Measurements from ENCODE around the gene HDAC11. TPM values are rescaled to one million over a fixed set of nuclear protein-coding genes. Genes with fewer than 3 reads are reported as not detected.

The HDAC11 gene
- total RNA-seq, 2 donors from 2014 or later, result 19.4 to 26.9 TPM

DNA sequence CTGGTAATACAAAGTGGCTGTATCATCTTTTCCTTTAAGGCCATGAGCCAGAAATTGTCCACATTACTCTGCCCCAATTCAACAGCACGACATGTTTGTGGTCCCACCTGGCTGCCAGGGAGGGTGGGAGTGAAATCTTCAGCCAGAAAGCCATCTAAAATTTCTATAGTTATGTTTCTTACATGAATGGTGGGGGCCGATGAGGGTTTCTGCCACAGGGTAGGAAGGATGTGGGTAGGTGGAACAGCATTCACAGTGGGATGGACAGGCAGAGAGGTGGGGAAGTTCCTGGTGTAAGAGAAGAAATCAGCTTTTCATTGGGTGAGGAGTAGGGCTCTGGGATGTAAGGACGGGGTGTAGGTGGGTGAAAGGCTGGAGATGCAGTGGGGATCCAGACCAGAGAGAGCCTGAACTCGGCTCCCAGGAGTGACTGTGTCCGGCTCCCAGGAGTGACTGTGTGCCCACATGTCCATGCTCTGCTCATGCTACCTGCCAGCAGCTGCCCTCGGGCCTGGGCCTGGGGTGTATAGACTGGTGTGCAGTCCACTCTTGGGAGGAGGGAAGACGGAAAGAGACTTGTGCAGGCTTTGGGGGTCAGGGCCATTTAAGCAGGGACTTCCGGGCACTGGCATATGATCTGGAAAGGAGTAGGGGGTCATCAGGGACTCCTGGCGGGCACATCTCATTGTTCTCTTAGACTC is 65.0 kb downstream of the HDAC11 start:
- H3K27me3 ChIP-seq (replicated peaks; ENCODE audit: insufficient read depth), result no peaks in the 10 kb centered on the region
- intact Hi-C loops (cut with DNase I), result no loop called here
- H3K27ac ChIP-seq, result no peak overlapping the region
- H3K36me3 ChIP-seq, result no peaks in the 10 kb centered on the region
- no peak for TF ChIP-seq POLR2A (IDR thresholded peaks at IDR 0.05)
- no peak for TF ChIP-seq POLR2AphosphoS5 (IDR thresholded peaks at IDR 0.05)
- TF ChIP-seq, protein P1, sequence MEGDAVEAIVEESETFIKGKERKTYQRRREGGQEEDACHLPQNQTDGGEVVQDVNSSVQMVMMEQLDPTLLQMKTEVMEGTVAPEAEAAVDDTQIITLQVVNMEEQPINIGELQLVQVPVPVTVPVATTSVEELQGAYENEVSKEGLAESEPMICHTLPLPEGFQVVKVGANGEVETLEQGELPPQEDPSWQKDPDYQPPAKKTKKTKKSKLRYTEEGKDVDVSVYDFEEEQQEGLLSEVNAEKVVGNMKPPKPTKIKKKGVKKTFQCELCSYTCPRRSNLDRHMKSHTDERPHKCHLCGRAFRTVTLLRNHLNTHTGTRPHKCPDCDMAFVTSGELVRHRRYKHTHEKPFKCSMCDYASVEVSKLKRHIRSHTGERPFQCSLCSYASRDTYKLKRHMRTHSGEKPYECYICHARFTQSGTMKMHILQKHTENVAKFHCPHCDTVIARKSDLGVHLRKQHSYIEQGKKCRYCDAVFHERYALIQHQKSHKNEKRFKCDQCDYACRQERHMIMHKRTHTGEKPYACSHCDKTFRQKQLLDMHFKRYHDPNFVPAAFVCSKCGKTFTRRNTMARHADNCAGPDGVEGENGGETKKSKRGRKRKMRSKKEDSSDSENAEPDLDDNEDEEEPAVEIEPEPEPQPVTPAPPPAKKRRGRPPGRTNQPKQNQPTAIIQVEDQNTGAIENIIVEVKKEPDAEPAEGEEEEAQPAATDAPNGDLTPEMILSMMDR (IDR thresholded peaks at IDR 0.05), result no peak
- 64% methylated on average over 9 of the region's 9 CpGs for WGBS
- H3K4me3 ChIP-seq, result no peak overlapping the region
- DNase-seq (ENCODE audit: low spot score), result no peak
- H3K9me3 ChIP-seq, result no peaks in the 10 kb centered on the region
- no peaks in the 10 kb centered on the region for H3K4me1 ChIP-seq (replicated peaks)

DNA sequence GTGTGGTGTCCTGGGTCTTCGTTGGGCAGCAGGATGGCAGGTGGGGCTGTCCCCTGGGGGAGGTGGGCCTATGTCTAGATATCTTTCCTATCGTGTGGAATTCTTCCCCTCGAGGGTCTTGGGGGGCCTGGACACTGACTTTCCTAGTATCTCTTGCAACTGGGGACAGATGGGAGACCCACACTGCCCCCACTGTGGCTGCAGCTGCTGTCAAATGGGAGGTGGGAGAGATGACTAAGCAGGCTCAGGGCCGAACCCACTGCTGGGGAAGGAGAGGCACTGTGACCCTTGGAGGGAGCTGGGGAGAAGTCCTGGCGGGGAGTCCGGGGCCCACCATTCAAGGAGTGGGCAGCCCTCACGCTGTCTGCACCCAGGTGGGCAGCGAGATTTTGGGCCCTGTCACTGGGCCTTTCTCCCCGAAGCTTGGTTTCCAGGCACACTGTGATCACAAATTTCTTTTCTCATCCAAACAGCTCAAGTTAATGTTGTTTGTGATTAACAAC is 65.9 kb downstream of the HDAC11 start:
- no peak for DNase-seq (ENCODE audit: low spot score)
- 82% methylated on average over 9 of the region's 9 CpGs for WGBS
- intact Hi-C loops (cut with DNase I), result no loop called here
- Histone ChIP-seq H3K9me3 (no peaks in the 10 kb centered on the region), H3K4me3 (no peak overlapping the region), H3K36me3 (no peaks in the 10 kb centered on the region), H3K4me1 (replicated peaks) (no peaks in the 10 kb centered on the region), H3K27me3 (replicated peaks; ENCODE audit: insufficient read depth) (no peaks in the 10 kb centered on the region), H3K27ac (no peak overlapping the region)
- no peak for TF ChIP-seq POLR2AphosphoS5 (IDR thresholded peaks at IDR 0.05)
- TF ChIP-seq, protein P1 (IDR thresholded peaks at IDR 0.05), result no peak
- no peak for TF ChIP-seq POLR2A (IDR thresholded peaks at IDR 0.05)

DNA sequence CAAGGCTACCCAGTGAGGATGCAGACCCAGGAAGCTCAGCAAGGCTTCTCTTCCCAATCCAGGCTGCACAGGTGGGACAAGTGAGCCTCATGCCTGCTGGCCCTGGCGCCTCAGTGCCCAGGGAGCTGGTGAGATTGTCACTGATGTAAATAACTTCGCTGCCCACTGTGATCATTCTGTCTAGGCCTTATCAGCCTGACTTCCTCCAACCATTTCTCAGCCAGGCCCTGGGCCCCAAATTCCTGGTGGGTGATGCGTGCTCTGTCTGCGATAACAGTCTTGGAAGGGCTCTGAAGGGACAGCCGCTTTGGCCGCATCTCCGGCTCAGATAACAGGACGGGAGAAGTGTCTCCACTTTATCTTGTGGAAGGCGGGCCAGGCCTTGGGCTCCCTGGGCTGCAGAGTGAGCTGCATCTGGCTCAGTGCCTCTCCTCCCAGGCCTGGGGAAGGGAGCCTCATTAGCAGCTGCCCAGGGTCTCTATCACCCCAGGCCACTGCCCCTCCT is 66.6 kb downstream of the HDAC11 start:
- no peak for DNase-seq (ENCODE audit: low spot score)
- Histone ChIP-seq H3K36me3 (no peaks in the 10 kb centered on the region), H3K27me3 (replicated peaks; ENCODE audit: insufficient read depth) (no peaks in the 10 kb centered on the region), H3K27ac (peak overlapping the region in 1 of 2 donors; percentile 29), H3K4me1 (replicated peaks) (no peaks in the 10 kb centered on the region), H3K4me3 (no peak overlapping the region), H3K9me3 (no peaks in the 10 kb centered on the region)
- intact Hi-C loops (cut with DNase I), result no loop called here
- no peak for TF ChIP-seq POLR2A (IDR thresholded peaks at IDR 0.05)
- TF ChIP-seq, protein P1 (IDR thresholded peaks at IDR 0.05), result no peak
- no peak for TF ChIP-seq POLR2AphosphoS5 (IDR thresholded peaks at IDR 0.05)
- 76% methylated on average over 4 of the region's 9 CpGs for WGBS

DNA sequence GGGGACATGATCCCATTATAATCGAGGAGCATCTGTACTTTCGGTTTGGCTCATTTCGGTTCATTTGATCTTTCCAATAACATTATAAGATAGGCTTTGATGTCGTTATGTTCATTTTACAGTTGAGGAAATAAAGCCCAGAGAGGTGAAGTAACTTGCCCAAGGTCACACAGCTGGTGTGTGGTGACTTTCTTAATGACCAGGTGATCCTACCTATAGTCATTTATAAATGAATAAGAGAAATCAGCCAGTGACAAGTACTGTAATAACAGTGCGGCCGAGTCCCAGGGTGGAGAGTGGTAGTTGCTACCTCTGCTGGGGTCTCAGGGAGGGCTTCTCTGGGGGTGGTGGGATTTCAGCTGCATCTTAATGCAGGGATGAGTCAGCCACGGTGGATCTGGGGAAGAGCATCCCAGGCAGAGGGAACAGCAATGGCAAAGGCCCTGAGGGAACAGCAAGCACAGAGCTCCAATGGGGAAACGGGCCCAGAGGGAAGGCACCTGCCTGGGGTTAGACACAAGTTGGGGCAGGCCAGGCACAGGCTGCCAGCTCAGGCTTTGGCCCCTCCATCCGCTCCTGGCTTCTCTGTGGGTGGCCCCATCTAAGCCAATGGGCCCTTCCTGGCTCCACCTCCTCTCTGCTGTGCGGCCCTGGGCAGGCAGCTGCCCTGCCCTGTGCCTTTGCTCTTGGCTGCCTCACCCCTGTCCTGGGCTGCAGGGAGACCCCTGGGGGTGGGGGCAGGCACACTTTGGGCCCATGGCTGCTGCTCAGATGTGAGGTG is 67.7 kb downstream of the HDAC11 start:
- DNase-seq (ENCODE audit: low spot score), result no peak
- WGBS, result 53% methylated on average over 10 of the region's 10 CpGs
- TF ChIP-seq, protein P1 (IDR thresholded peaks at IDR 0.05), result no peak
- TF ChIP-seq POLR2A (IDR thresholded peaks at IDR 0.05) (no peak), POLR2AphosphoS5 (IDR thresholded peaks at IDR 0.05) (no peak)
- H3K4me3 ChIP-seq, result no peak overlapping the region
- H3K36me3 ChIP-seq, result no peaks in the 10 kb centered on the region
- intact Hi-C loops (cut with DNase I), result no loop called here
- H3K4me1 ChIP-seq (replicated peaks), result no peaks in the 10 kb centered on the region
- no peak overlapping the region for H3K27ac ChIP-seq
- H3K9me3 ChIP-seq, result no peaks in the 10 kb centered on the region
- no peaks in the 10 kb centered on the region for H3K27me3 ChIP-seq (replicated peaks; ENCODE audit: insufficient read depth)

Measured in prostate gland (tissue), 2 donors.